Testis (tissue), 2 donors: ENCODE data around the gene BRD4.
"Not testable (repeated sequence)": the region's sequence is repeated elsewhere in the genome, so short reads cannot be mapped to it uniquely, and the experiment has no call there.

Experiments used
- CTCF ChIP-seq, 3 experiments: fragments of 450-650 bp in 2 of 3; fragments of 200-600 bp in 1 of 3; sonication (generic) in 1 of 3; IDR thresholded peaks; one replicate each; pipeline ENCODE4 v1.5.1; 2016 to 2019; ENCODE audit warnings: antibody characterized with exemption in 3 of 3, mild to moderate bottlenecking in 2 of 3, moderate library complexity in 1 of 3
- POLR2A ChIP-seq: fragments of 450-650 bp; IDR thresholded peaks from one replicate; pipeline ENCODE4 v1.6.1; 2017; ENCODE audit warnings: antibody characterized with exemption, mild to moderate bottlenecking, moderate library complexity

GRCh38 chr19:15352535-15352934, 20.2 kb upstream of the BRD4 start:
- not testable (repeated sequence) for TF ChIP-seq CTCF (IDR thresholded peaks at IDR 0.05); POLR2A
